HG03139 (cell line): ENCODE measurements around the gene SF3B6.
"Not testable (repeated sequence)": the region's sequence is repeated elsewhere in the genome, so short reads cannot be mapped to it uniquely, and the experiment has no call there.

Experiments used
- ATAC-seq: cut with Tn5 transposase; IDR thresholded peaks from one replicate; pipeline ENCODE4 v1.9.1; 2021; ENCODE audit not compliant: unreplicated experiment

Gene SF3B6

GRCh38 chr2:24075915-24076848 is at the start of gene SF3B6:
Gene SF3B6 (minus strand): TSS chr2:24076326. CDS start chr2:24076229, 97 bp downstream.
- ATAC-seq = peak; percentile 92

GRCh38 chr2:24123922-24124580 is 47.9 kb upstream of the SF3B6 start:
- peak; percentile 2 for ATAC-seq

GRCh38 chr2:24123195-24123921 is 47.2 kb upstream of the SF3B6 start, which contains the start of the genes FAM228B and PFN4:
Gene FAM228B (plus strand): TSS chr2:24123469. CDS start chr2:24124362, 893 bp downstream.
Gene PFN4 (minus strand): TSS chr2:24123334. CDS start chr2:24122535, 799 bp downstream.
- peak; percentile 84 for ATAC-seq

- no peak for ATAC-seq
Observed at GRCh38 chr2:24122366-24123194, 46.5 kb upstream of the SF3B6 start.

GRCh38 chr2:24121469-24121868 is 45.3 kb upstream of the SF3B6 start:
- no peak for ATAC-seq

- no peak for ATAC-seq
Observed at GRCh38 chr2:24121066-24121465, 44.9 kb upstream of the SF3B6 start.

GRCh38 chr2:24117902-24118301 is 41.8 kb upstream of the SF3B6 start:
- ATAC-seq = no peak

GRCh38 chr2:24115057-24115456 is 38.9 kb upstream of the SF3B6 start:
- ATAC-seq = no peak

- ATAC-seq = no peak
Observed at GRCh38 chr2:24111407-24111901, 35.3 kb upstream of the SF3B6 start.

GRCh38 chr2:24110660-24111303 is 34.7 kb upstream of the SF3B6 start:
- ATAC-seq = no peak

GRCh38 chr2:24109431-24109830 is 33.3 kb upstream of the SF3B6 start:
- not testable (repeated sequence) for ATAC-seq

GRCh38 chr2:24107336-24107735 is 31.2 kb upstream of the SF3B6 start:
- no peak for ATAC-seq

- ATAC-seq = no peak
Observed at GRCh38 chr2:24106786-24107185, 30.7 kb upstream of the SF3B6 start.

- no peak for ATAC-seq
Observed at GRCh38 chr2:24105816-24106215, 29.7 kb upstream of the SF3B6 start.

GRCh38 chr2:24104906-24105305 is 28.8 kb upstream of the SF3B6 start:
- no peak for ATAC-seq

GRCh38 chr2:24104110-24104650 is 28.1 kb upstream of the SF3B6 start:
- ATAC-seq = no peak

- no peak for ATAC-seq
Observed at GRCh38 chr2:24102677-24103076, 26.6 kb upstream of the SF3B6 start.

- ATAC-seq = no peak
Observed at GRCh38 chr2:24101992-24102391, 25.9 kb upstream of the SF3B6 start.

GRCh38 chr2:24100732-24101131 is 24.6 kb upstream of the SF3B6 start:
- ATAC-seq = not testable (repeated sequence)
